Stimulated activated CD8-positive, alpha-beta memory T cell treated with anti-CD3 and anti-CD28 coated beads, Interleukin-7, amount 100 ng/mL, for 1 hour (primary cell): ENCODE measurements around the gene ZNF213.
A peak's percentile ranks its signal among the peaks of the same experiment; 100 is the strongest.

Experiments
- DNase-seq, 2 donors: peaks; one replicate each; pipeline ENCODE4 v3.0.0-alpha.2; 2020; ENCODE audit warnings: low read depth in 2 of 2

ZNF213 gene

GRCh38 chr16:3101018-3101840 is 33.6 kb upstream of the ZNF213 start:
- no peak for DNase-seq

GRCh38 chr16:3101841-3102470 is 32.9 kb upstream of the ZNF213 start:
- peak in 1 of 2 donors; percentile 16 for DNase-seq

GRCh38 chr16:3106205-3106928 is 28.5 kb upstream of the ZNF213 start:
- peak; percentile 79 to 80 for DNase-seq

GRCh38 chr16:3112058-3112880 is 22.6 kb upstream of the ZNF213 start, which contains the start of gene ZNF205:
ZNF205 (plus strand) TSS chr16:3112586; CDS start chr16:3113431, 845 bp downstream.
- DNase-seq: no peak

- DNase-seq: no peak
Observed at GRCh38 chr16:3112881-3113574, 21.8 kb upstream of the ZNF213 start.

GRCh38 chr16:3113765-3114479 is 20.9 kb upstream of the ZNF213 start:
- DNase-seq: no peak

- no peak for DNase-seq
Observed at GRCh38 chr16:3115003-3115402, 19.8 kb upstream of the ZNF213 start.

- DNase-seq: no peak
Observed at GRCh38 chr16:3115561-3115960, 19.3 kb upstream of the ZNF213 start.

- DNase-seq: no peak
Observed at GRCh38 chr16:3118204-3118790, 16.5 kb upstream of the ZNF213 start.

GRCh38 chr16:3118846-3119245 is 16.0 kb upstream of the ZNF213 start:
- DNase-seq: no peak

GRCh38 chr16:3119286-3119685 is 15.5 kb upstream of the ZNF213 start:
- no peak for DNase-seq

- no peak for DNase-seq
Observed at GRCh38 chr16:3119701-3120408, 15.0 kb upstream of the ZNF213 start.

- no peak for DNase-seq
Observed at GRCh38 chr16:3120435-3120834, 14.4 kb upstream of the ZNF213 start.

- DNase-seq: no peak
Observed at GRCh38 chr16:3121851-3122467, 12.9 kb upstream of the ZNF213 start.

GRCh38 chr16:3122926-3123570 is 11.8 kb upstream of the ZNF213 start:
- no peak for DNase-seq

- peak; percentile 91 to 95 for DNase-seq
Observed at GRCh38 chr16:3123986-3124886, 10.6 kb upstream of the ZNF213 start.

- DNase-seq: no peak
Observed at GRCh38 chr16:3127745-3128144, 7.1 kb upstream of the ZNF213 start.
